HG02981 (cell line): Measurements from ENCODE around the gene MINDY4.

Experiments used
- ATAC-seq: cut with Tn5 transposase; IDR thresholded peaks from one replicate; pipeline ENCODE4 v1.9.1; 2021; ENCODE audit warnings: mild to moderate bottlenecking, moderate library complexity; ENCODE audit not compliant: unreplicated experiment

Gene MINDY4

GRCh38 chr7:30741289-30741688, 29.9 kb upstream of the MINDY4 start:
- ATAC-seq = no peak

GRCh38 chr7:30743371-30744074, 27.7 kb upstream of the MINDY4 start:
- no peak for ATAC-seq

GRCh38 chr7:30744075-30744417, 27.2 kb upstream of the MINDY4 start:
- ATAC-seq = no peak

GRCh38 chr7:30745261-30745941, 25.8 kb upstream of the MINDY4 start:
- no peak for ATAC-seq

GRCh38 chr7:30750010-30750409, 21.2 kb upstream of the MINDY4 start:
- no peak for ATAC-seq

GRCh38 chr7:30750683-30751650, 20.2 kb upstream of the MINDY4 start:
- ATAC-seq = no peak

GRCh38 chr7:30751696-30752273, 19.4 kb upstream of the MINDY4 start, which contains the start of gene INMT:
INMT (plus strand) TSS chr7:30752135; CDS start chr7:30752151, 16 bp downstream.
- ATAC-seq = no peak

- no peak for ATAC-seq
Observed at GRCh38 chr7:30752484-30752883, 18.7 kb upstream of the MINDY4 start.

- ATAC-seq = no peak
Observed at GRCh38 chr7:30752979-30753378, 18.2 kb upstream of the MINDY4 start.

- ATAC-seq = no peak
Observed at GRCh38 chr7:30754315-30754877, 16.8 kb upstream of the MINDY4 start.

- ATAC-seq = no peak
Observed at GRCh38 chr7:30755384-30756154, 15.6 kb upstream of the MINDY4 start.

GRCh38 chr7:30757342-30757692, 13.9 kb upstream of the MINDY4 start:
- ATAC-seq = no peak

GRCh38 chr7:30760514-30761213, 10.6 kb upstream of the MINDY4 start:
- no peak for ATAC-seq

GRCh38 chr7:30761214-30762156, 9.7 kb upstream of the MINDY4 start:
- no peak for ATAC-seq

GRCh38 chr7:30764030-30764975, 6.9 kb upstream of the MINDY4 start:
- ATAC-seq = peak; percentile 78

GRCh38 chr7:30765408-30765807, 5.8 kb upstream of the MINDY4 start:
- ATAC-seq = no peak

GRCh38 chr7:30770845-30771173, 408 bp upstream of the MINDY4 start:
- no peak for ATAC-seq
